ENCODE data around the gene ITGBL1.

GRCh38 chr13:101645871-101646270 is 193.4 kb downstream of the ITGBL1 start:
- TF ChIP-seq, protein P1, sequence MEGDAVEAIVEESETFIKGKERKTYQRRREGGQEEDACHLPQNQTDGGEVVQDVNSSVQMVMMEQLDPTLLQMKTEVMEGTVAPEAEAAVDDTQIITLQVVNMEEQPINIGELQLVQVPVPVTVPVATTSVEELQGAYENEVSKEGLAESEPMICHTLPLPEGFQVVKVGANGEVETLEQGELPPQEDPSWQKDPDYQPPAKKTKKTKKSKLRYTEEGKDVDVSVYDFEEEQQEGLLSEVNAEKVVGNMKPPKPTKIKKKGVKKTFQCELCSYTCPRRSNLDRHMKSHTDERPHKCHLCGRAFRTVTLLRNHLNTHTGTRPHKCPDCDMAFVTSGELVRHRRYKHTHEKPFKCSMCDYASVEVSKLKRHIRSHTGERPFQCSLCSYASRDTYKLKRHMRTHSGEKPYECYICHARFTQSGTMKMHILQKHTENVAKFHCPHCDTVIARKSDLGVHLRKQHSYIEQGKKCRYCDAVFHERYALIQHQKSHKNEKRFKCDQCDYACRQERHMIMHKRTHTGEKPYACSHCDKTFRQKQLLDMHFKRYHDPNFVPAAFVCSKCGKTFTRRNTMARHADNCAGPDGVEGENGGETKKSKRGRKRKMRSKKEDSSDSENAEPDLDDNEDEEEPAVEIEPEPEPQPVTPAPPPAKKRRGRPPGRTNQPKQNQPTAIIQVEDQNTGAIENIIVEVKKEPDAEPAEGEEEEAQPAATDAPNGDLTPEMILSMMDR (IDR thresholded peaks at IDR 0.05 in 4 of 5, conservative IDR thresholded peaks at IDR 0.05 in 1 of 5) = no peak
- TF ChIP-seq POLR2A (IDR thresholded peaks at IDR 0.05) = no peak
